T-helper 22 cell (primary cell): ENCODE data around the gene FECH.
"Not testable (repeated sequence)": the region's sequence is repeated elsewhere in the genome, so short reads cannot be mapped to it uniquely, and the experiment has no call there.

Experiments used
- DNase-seq: peaks from one replicate; pipeline ENCODE4 v3.0.0-alpha.2; 2020; ENCODE audit warnings: low read depth

FECH gene

DNA sequence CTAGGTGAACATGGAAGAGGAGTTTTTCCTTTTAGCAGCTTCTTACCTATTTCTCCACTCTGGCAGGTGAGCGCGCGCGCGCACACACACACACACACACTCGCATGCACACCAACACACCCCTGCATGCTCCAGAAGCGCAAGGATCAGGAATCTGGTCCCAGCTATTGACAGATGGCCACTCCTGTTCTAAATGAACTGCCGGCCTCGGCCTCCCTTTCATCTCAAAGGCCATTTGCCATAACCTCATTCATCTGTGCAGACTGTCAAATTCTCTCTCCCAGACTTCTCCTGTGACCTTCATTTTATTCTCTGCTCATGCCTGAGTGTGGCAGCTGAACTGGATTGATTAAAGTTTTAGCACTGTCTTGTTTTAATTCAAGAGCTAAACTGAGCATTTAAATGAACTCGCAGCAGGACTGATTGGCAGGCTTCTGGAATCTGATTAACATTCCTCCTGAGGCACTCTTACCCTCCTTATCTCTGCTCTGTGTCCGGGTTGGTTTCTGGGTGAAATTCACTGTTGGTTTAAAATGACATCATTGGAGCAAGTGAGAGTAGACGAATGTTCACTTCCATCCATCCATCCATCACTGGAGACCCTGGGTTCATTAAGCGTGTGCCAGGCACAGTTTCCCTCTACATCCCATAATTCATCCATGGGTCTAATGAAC is 58.8 kb downstream of the FECH start:
- no peak for DNase-seq

DNA sequence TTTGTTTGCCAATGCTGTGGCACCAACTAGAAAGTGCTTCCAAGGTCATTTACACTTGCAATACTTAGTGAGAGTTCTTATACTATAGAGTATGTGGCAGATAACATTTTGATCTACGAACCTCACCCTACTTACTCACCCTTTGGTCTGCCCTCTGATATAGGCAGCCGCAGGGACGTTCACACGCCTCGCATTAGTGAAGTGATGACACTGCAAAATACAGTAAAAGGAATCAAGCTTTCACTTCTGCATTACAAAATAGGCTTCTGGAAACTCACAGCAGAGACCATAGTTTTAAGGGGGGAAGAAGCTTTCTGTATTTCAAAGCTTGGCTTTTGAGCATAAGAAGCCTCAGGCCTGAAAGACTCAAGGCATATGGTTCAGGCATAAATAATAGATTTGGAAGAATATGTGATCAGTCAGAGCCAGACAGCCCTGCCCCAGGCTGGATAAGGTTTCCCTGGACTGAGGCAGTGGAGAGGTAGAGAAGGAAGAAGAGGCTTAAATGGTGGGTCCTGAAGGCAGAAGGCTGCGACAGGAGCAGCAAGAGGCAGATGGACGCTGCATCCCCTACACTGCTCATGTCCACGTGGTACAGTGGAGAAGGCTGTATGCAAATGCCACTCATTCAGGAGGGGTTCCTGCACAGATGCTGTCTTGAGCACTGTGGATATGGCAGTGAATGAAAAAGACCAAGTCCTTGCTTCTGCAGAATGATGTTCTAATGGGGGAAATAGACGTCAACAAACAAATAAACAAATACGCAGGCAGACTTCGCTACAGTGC is 63.1 kb downstream of the FECH start:
- DNase-seq = no peak

DNA sequence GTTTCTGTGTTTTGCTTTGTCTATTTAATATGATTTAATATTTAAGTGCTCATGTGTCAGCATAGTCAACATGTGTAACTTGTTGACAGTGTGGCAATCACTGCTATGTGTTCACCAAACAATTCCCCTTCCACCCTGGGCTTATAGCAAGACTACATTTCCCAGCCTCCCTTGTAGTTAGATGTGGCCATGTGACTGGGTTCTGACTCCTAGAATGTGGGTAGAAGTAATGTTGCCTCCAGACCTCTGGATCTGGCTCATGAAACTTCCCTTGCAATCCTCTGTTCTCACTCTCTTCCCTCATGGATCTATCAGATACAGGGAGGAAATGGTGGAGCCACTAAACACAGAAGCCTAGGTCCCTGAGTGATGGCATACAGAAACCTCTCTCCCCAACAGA is 64.2 kb downstream of the FECH start:
- not testable (repeated sequence) for DNase-seq

DNA sequence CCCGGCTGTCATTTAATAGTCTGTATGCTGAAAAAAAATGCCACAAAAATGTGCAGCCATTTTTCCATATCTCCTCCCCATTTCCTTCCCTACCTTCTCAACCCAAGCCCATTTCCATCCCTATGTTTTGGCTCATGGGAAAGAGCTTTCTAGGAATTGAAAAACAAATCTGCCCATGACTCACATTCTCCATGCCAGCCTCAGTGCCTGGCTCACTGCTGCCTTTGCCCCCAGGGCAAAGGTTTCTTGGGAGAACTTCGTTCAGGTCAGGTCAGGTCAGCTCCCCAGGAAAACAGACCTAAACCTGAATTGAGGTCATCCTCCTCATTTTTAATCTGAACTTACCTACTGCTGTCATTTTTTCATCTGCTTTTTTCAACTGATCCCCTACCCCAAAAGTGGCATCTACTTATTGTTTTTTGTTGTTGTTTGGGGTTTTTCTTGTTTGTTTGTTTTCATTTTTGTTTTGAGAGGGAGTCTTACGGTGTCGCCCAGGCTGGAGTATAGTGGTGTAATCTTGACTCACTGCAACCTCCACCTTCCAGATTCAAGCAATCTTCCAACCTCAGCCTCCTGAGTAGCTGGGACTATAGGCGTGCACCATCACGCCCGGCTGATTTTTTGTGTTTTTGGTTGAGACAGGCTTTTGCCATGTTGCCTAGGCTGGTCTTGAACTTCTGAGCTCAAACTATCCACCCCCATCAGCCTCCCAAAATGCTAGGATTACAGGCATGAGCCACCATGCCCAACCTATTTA is 66.7 kb downstream of the FECH start:
- no peak for DNase-seq

DNA sequence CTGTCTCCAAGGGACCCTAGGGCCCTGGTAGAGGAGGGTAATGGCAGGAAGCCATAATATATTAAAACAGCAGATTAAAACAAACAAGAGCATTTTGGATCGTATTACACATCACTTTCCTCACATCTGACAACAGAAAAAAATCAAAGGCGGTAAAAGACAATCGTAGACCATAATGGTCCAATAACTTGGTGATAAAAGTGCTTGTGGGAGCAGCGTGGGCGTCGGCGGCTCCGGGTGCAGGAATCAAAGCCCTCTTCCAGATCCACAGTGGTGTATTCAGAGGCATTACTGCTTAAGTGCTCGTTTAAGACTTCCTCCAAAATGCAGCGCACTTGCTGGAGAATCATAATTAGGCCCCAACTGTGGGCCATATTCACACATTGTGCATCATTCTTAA is 68.0 kb downstream of the FECH start:
- DNase-seq = no peak

DNA sequence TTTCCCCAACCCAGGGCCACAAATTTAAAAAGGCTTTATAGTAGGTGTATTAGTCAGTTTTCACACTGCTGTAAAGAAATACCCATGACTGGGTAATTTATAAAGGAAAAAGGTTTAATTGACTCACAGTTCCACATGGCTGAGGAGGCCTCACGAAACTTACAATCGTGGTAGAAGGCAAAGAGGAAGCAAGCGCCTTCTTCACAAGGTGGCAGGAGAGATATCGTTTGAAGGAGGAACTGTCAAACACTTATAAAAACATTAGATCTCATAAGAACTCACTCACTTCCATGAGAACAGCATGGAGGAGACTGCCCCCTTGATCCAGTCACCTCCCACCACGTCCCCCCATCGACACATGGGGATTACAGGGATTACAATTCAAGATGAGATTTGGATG is 70.4 kb downstream of the FECH start:
- DNase-seq = no peak

DNA sequence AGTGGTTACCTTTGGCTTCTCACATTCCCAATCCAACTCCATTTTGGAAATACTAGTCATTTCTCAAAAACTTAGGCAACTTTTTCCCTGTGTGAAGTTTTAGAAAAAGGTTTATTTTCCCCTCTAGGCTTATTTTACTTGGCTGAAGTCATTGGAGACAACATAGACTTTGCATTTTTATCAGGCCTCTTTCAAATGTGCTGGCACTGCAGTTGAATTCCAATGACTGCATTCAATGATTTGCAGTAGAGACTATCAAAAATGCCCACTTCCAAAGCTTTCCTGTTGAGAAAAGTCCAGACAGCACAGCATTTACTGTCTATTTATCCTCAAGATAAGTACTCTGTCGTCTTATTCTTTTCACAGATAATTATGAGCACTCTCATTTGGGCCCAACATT is 81.3 kb downstream of the FECH start:
- DNase-seq = no peak

DNA sequence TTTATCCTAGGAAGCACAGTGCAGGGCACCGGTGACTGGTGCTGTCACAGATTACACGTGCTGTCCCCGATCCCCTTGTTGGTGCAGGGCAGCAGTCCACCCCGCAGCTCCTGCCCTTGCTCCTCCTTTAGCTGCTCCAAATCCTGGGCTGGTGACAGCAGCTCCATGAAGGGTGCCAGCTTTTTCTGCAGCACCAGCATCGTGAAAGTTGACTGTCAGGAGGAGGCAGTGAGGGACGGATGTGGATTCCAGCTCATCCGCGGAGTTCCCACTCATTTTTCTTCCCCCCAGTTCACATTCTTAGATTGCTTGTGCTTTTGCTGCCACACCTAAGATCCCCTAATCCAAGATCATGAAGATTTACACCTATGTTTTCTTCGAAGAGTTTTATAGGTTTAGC is 83.9 kb downstream of the FECH start:
- no peak for DNase-seq

DNA sequence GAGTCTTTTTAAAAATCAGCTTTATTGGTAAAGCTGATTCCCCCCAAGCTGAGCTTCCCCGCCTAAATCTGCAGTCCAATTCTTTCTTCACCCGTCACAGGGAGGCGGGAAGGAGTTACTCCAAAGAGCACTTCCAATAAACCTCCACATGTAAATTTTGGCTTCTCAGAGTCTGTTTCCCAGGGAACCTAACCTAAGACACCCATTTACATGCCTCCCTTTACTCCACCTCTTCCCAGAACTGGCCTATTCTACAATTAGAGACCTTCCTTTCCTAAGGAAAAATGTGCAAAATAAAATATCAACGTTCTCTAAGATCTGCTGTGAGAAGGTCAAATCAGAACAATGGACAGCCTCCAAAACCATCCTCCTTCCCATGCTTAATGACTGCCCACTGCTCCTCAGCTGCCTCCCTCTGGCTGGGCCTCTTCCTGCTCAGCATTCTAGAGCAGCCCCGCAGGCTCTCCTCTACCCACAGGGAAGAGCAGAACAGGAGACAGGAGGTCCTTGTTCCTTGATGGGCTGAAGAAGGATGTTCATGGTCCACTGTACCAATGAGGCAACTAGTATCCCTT is 87.7 kb downstream of the FECH start:
- no peak for DNase-seq
